HG02798 (cell line): ENCODE data around the gene GLRX2.
"Not testable (repeated sequence)": the region's sequence is repeated elsewhere in the genome, so short reads cannot be mapped to it uniquely, and the experiment has no call there.

Experiments used
- ATAC-seq: cut with Tn5 transposase; IDR thresholded peaks from one replicate; pipeline ENCODE4 v1.9.1; 2021; ENCODE audit warnings: mild to moderate bottlenecking; ENCODE audit not compliant: unreplicated experiment, poor library complexity

The GLRX2 gene, protein sequence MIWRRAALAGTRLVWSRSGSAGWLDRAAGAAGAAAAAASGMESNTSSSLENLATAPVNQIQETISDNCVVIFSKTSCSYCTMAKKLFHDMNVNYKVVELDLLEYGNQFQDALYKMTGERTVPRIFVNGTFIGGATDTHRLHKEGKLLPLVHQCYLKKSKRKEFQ

DNA sequence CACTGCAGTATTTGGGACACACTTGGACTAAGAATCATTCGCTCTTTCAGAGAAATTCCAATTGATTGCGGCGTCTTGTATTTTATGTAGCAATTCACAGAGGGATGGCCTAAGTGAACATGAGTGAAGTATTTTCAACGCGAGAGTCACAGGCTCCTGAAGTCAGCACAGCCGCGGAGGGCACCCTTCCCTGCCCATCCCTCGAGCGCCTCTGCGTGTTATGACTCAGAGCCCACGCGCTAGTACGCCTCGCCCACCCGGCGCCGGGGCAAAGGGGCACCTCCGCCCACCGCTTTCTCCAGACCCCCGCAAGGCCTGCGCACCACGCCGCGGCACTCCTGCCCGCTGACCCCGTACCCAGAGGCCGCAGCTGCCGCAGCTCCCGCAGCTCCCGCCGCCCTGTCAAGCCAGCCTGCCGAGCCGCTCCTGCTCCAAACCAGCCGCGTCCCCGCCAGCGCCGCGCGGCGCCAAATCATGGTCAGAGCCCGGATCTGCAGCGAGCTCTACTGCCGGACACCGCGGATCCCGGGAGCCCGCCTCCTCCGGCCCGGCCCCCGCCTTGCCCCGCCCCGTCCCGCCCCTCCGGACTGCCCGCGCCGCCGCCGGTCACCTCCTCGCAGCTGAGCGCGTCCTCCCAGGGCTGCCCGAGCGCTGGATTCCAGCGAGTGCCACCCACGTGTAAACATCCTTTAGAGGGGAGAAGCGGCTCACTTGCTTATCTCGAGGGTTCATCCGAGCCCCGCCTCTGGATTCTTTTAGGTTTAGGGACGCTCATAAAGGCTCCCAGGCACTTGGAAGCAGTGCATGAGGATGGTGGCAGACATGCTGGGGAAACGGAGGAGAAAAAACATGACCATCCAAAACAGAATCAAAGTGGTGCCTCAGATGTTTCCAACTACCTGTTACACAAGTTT lies at the start of gene GLRX2:
TSS of gene GLRX2 (minus strand) at position 508 of the 914 bp plus-strand sequence. CDS start at position 476, 32 bp downstream.
- peak; percentile 94 for ATAC-seq

DNA sequence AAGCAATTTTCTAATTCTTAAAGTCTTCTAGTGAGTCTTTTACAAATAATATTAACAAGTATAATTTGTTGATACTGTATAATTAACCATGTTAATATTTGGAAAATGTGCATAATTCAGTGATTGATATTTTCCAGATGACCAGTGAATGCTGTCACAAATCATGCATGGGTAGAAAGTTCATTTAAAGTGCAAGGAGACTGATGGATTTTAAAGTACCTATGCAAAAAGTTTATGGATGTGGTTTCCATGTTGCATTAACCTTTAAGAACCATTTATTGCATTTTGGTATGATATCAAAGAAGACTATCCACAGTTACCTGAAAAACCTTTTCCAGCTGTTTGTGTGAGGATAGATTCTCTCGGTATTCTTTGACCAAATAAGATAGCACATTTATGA lies 39.8 kb upstream of the GLRX2 start:
- no peak for ATAC-seq

DNA sequence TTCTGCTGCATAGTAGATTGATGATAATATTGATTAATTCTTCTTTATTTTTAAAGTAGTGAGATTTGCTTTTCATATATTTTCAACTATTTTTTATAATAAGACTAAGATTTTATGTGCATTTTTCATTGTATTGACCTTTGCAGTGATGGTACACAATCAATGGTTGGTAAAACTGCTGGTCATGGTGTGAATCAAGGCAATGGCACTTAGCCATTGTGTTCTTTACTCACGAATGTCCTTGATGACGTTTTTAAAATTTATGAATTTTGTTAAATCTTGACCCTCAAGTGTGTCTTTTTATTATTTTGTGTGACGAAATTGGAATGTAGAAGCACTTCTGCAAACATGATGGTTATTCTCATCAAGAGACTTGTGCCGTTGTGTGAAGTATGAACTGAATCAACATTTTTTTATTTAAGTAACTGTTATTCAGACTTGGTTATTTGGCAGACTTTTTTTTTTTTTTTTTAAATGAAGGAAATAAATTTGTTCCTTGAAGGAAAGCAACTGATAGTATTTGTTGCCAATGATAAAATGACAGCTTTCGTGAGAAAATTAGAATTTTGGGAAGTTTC lies 39.2 kb upstream of the GLRX2 start:
- ATAC-seq: no peak

DNA sequence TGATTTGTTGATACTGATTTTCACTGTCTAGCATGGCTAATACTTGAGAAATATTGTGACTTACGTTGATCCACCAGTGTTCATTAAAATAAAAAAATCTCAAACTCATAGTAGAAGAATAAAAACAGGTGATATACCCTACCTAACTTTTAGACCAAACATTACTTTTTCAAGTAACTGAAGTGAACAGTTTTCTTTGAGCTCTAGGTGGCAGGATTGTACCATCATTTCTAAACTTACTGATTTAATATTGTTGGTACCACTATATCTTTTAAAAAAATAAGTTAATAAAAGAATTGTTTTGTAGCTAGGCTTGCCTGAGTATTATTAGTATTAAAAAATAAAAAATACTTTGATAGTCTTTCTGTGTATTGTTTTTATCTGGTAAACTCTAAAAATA lies 38.1 kb upstream of the GLRX2 start:
- ATAC-seq: no peak

DNA sequence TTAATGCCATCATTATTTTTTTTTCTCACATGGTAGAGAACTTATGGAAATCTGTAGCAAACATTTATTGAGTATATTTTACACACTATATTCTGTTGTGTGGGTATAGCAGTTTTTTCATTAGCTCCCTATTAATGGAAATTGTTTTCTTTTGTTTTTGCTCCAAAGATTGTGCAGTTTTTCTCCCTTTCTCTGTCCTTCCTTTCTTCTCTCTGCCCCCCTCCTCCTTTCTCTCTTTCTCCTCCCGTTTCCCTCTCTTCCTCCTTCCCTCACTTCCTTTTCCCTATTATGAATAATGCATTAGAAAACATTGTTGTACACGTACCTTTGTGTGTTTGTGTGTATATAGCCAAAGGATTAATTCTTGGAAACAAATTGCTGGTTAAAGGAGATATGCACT lies 37.2 kb upstream of the GLRX2 start:
- no peak for ATAC-seq

DNA sequence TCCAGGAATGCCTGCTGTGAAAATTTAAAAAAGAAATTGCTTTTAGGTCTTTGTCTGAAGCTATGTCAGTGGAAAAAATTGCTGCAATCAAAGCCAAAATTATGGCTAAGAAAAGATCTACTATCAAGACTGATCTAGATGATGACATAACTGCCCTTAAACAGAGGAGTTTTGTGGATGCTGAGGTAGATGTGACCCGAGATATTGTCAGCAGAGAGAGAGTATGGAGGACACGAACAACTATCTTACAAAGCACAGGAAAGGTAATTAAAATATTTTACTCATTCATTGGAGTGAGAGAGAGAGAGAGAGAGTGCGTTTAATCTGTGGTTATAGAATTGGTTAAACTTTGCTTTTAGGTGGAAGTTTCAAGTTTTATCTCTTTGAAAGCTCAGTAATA lies 36.6 kb upstream of the GLRX2 start:
- no peak for ATAC-seq

DNA sequence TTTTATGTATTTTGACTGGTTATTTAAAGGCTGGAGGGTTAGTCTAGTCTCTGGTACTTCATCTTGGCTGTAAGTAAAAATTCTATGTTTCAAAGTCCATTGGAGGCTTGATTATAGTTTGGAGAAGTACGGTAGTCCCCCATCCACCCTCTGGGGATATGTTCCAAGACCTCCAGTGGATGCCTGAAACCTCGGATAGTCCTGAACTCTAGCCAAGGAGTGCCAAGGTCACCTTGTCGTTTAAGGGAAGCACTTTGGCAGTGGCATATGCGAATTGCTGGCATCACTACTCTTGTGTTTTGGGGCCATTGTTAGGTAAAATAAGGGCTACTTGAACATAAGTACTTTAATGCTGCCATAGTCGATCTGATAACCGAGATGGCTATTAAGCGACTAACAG lies 35.0 kb upstream of the GLRX2 start:
- no peak for ATAC-seq

DNA sequence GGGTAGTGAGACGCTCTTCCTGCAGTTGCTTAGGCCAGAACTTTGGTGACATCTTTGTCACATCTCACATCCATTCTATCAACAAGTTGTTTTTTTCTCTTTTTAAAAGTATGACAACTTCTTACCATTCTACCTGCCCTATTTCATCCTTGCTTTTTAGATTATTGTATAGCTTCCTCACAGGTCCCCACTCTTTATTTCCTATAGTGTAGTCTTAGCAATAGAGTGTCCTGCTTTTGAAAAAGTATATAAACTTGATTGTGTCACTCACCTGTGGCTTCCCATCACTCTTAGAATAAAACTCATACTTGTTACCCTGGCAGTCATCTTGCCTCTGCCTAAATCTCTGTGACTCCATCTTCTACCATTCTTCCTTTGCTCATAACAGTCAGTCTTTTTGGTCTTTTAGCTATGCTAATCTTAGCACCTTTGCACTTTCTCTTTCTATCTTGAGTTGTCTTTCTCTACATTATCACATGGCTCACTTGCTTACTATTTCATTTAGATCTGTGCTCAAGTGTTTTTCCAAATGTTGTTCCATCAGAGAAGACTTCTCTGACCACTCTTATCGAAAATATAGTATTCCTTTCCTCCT lies 26.1 kb upstream of the GLRX2 start:
- peak; percentile 74 for ATAC-seq

DNA sequence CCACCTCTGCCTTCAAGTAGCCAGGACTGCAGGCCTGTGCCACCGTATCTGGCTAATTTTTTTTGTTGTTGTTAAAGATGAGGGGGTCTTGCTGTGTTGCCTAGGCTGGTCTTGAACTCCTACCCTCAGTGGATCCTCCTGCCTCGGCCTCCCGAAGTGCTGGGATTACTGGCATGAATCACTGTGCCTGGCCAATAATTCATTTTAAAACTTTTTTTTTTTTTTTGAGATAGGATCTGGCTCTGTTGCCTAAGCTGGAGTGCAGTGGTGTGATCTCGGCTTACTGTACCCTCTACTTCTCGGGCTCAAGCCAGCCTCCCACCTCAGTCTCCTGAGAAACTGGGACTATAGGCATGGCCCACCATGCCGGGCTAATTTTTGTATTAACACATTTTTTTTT lies 20.2 kb upstream of the GLRX2 start:
- ATAC-seq: no peak

DNA sequence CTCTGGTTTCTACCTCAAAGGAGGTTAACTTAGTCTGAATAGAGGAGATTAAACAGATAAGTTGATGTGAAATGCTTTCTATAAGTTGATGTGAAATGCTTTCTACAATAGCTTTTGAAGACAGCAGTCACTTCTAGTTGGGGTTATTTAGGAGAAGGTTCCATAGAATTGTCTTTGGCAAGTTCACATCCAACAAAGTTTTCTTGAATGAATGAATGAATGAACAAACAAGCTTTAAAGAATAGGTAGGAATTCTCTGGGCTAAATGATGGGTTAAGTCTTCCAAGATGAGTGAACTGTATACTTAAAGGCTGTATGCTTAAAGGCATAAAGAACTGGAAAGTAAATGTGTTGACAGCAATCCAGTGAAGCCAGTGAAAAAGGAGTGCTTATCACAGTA lies 18.5 kb upstream of the GLRX2 start:
- ATAC-seq: no peak

DNA sequence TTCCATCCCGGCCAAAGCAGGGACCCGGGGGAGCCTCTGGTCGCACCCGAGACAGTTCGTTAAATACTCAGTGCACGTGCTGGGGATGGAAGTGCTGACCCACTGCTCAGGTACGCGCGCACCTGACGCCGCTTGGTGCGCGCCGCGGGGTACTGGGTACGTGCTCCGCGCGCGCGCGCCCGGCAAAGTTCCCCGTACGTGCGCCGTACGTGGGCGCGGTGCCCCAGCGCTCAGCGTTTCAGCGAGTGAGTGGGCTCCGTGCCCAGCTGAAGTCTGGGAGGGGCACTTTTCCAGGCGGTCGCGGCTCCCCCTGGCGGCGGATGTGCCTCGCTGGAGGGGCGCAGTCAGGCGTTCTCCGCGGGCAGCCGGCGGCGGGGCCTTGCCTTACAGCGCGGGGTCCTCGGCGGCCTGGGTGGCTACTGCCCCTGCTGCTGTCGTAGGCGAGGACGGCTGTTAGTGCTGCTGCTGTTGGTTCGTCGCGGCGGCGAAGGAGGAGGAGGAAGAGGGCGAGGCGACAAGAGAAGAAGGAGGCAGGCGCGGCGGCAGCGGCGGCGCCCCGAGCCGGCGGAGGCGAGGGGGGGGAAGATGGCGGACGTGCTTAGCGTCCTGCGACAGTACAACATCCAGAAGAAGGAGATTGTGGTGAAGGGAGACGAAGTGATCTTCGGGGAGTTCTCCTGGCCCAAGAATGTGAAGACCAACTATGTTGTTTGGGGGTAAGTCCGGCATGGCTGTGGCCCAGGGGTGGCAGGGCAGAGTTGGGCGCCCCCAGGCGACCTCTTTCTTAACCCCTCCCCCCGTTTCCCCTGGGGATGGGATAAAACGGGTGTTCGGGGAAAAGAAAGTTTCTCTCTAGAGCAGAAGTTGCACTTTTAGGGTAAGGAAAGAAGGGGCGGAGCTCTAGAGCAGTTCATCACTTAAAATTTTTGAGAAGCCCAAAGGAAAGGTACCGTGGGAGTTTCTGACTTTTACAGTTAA lies 16.7 kb upstream of the GLRX2 start, which contains the start of gene CDC73:
TSS of gene CDC73 (plus strand) at position 416 of the 978 bp plus-strand sequence. CDS start at position 586, 170 bp downstream.
- peak; percentile 93 for ATAC-seq

DNA sequence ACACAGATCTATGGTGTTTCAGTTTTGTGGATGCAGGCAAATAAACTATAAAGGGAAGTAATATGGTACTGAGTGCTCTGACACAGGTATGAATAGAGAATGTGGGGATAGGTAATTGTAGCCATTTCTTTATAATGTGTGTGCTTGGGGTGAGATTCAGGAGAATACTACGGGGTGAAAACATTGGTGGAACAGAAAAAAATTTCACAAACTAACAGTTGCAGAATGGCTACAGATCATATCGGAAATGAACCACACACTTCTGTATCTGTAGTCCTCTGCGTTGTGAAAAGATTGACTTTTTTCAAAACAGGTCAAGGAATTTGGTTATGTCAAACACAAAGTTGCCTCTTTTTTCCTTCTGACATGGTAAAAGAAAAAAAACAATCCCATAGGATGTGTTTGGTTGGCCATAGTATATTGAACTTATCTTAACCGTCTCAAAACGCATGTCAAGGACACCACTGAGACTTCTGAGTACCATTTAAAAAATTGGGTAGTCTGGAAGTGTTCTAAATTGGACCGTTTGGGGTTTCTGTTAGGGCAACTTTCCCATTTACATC lies 15.5 kb upstream of the GLRX2 start:
- ATAC-seq: no peak

DNA sequence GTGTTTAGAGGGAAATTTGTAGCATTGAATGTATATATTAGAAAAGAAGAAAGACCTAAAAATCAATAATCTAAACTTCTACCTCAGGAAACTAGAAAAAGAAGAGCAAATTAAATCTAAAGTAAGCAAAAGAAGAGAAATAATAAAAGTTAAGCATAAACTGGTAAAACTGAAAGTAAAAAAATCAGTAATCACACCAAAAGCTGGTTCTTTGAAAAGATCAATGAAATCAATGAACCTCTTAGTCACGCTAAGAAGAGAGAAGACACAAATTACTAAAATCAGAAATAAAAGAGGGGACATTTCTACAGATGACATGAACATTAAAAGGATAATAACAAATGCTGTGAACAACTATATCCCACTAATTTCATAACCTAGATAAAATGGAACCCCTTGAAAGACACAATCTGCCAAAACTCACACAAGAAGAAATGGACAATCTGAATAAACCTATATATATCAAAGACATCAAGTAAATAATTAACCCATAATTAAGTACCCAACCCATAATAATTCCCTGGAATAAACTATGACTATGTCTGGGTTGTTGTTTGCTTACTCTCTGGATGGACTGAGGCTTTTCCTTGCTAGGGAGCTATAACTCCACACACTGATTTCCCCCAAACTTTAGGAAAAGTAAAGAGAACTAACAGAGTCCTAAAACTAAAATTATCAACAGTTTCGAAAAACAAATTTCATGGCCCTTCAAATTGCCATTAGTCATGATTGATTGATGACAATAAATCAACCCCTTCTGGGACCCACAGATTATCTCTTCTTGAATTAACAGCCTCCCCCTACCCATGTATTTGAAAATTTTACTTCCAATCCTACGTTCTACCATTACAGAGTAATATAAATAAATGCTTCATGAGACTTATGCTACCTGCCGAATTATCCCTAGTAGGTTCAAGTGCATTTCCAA lies 13.9 kb upstream of the GLRX2 start:
- no peak for ATAC-seq

DNA sequence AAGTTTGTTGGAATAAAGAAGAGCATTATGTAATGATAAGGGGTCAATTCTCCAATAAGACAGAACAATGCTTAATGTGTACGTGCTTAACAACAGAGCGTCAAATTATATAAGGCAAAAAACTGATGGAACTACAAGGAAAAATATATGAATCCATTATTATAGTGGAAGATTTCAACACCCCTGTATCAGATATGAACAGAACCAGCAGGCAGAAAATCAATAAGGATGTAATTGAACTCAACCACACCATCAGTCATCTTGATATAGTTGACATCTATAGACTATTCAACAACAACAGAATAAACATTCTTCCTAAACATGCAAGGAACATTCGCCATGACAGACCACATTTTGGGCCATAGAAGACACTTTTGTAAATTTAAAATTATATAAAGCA lies 13.0 kb upstream of the GLRX2 start:
- ATAC-seq: no peak

DNA sequence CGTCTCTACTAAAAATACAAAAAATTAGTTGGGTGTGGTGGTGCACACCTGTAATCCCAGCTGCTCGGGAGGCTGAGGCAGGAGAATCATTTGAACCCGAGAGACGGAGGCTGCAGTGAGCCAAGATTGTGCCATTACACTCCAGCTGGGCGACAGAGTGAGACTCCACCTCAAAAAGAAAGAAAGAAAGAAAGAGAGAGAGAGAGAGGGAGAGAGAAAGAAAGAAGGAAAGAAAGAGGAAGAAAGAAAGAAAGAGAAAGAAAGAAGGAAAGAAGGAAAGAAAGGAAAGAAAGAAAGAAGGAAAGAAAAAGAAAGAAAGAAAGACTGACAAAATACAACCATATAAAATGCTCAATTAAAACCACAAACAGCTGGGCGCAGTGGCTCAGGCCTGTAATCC lies 12.0 kb upstream of the GLRX2 start:
- ATAC-seq: not testable (repeated sequence)

DNA sequence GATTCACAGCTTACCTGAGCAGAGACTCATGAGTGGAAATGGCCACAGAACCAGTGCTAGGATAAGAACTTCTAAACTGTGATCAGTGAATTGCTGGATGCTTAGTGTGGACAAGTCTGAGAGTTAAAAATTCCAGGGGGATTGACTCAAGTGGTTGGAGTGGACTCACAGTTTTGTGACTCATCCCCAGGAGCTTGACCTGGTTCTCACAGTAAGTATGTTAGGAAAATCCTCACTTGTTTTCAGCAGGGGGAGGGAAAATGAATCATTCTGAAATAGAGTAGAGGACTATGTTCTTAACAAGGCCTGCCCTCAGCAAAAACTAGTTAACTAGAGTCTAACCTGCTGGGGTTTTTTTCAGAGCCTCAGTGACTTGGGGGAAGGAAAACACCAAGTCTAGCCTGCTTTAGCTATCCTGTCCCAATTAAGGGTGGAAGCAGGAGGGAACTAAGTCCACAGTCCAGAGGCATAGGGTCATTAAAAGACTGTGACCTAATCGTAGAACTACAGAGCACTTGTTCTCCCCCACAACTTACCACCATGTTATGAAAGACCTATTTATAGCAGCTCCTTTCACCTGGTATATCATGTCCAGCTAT lies 10.5 kb upstream of the GLRX2 start:
- ATAC-seq: no peak

DNA sequence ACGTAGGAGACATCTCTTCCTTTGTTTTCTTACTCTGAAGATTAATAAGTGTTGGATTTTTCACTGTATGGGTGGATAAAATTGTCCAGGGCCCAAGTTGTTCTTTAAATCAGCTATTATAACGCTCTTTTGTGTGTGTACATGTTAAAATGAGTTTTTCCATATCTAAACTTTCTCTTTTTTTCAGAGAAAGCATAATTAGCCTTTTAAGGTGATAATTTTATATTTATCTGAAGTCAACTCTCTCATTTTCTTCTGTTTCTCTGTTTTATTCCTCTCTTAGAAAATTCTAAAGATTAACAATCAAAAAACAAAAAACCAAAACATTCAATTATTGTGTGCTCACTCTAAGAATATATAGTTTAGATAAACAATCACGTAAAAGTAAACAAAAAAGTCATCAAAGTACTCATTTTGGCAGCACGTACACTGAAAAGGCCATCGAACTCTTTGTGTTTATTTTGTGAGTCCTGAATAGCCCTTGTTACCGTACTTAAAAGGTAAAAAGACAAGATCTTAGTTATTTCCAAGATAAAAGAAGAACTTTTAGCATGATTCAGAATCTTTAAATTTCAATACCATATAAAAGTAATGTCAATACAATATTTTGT lies 9.4 kb upstream of the GLRX2 start:
- no peak for ATAC-seq

DNA sequence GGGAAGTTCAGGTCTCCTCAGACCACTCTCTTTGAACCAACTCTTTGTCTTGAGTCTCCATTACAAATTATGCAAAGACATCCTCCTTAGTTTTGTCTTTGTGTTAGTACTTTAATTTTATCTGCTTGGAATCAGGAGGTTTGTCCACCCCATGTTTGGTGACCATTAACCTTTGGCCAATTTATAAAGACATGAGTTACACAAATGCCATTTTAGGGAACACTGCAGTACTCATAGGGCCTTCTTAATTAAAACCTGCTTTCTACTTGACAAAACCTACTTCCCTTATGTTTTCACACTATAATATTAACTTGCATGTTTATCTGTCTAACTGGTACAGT lies 8.7 kb upstream of the GLRX2 start:
- no peak for ATAC-seq
